A673 (cell line): ENCODE measurements around the gene STAC3. TPM values are rescaled to one million over a fixed set of nuclear protein-coding genes. Genes with fewer than 3 reads are reported as not detected.

Experiments
- BruUV-seq: library from RNA; stranded (reverse); fragments of 400-500 nt; replicated peaks from 2 replicates; lab custom pipeline; 2021; lab: Mats Ljungman, UMichigan
- CTCF ChIA-PET: fragments of 300-600 bp; sonication (Branson Sonifier 250); formaldehyde crosslinking; loops from one replicate; lab custom pipeline; 2022; ENCODE audit warnings: antibody characterized with exemption; lab: Charles Lee
- POLR2A ChIA-PET: fragments of 300-600 bp; sonication (Branson Sonifier 250); formaldehyde crosslinking; loops from one replicate; lab custom pipeline; 2022; ENCODE audit warnings: antibody characterized with exemption; ENCODE audit not compliant: low non-redundant PET; lab: Charles Lee
- DNase-seq: peaks from one replicate; pipeline ENCODE4 v3.0.0-alpha.2; 2015; ENCODE audit warnings: low spot score
- H3K27ac ChIP-seq: fragments of 200-600 bp; sonication (generic); 2 replicates; pipeline ENCODE4 v1.5.1; 2016; ENCODE audit warnings: mixed run types, low read depth, mild to moderate bottlenecking, mixed read lengths, antibody characterized with exemption, low read length; ENCODE audit not compliant: poor library complexity, severe bottlenecking
- H3K27me3 ChIP-seq: fragments of 200-600 bp; sonication (generic); replicated peaks from 2 replicates; pipeline ENCODE4 v1.6.1; 2017; ENCODE audit warnings: mixed run types, low read depth, mild to moderate bottlenecking, mixed read lengths, antibody characterized with exemption, low read length; ENCODE audit not compliant: insufficient read depth, poor library complexity
- H3K36me3 ChIP-seq: fragments of 200-600 bp; sonication (generic); 2 replicates; pipeline ENCODE4 v1.6.1; 2016; ENCODE audit warnings: mixed run types, mild to moderate bottlenecking, mixed read lengths, antibody characterized with exemption, low read length; ENCODE audit not compliant: insufficient read depth, poor library complexity, severe bottlenecking
- H3K4me1 ChIP-seq: fragments of 200-600 bp; sonication (generic); 2 replicates; pipeline ENCODE4 v1.6.1; 2017; ENCODE audit warnings: mixed run types, mild to moderate bottlenecking, mixed read lengths, antibody characterized with exemption, low read length; ENCODE audit not compliant: insufficient read depth, poor library complexity, severe bottlenecking
- H3K4me3 ChIP-seq: fragments of 200-600 bp; sonication (generic); 2 replicates; pipeline ENCODE4 v1.5.1; 2016; ENCODE audit warnings: low read depth, mixed run types, mild to moderate bottlenecking, mixed read lengths, low read length; ENCODE audit not compliant: poor library complexity, severe bottlenecking
- H3K9me3 ChIP-seq: fragments of 200-600 bp; sonication (generic); 2 replicates; pipeline ENCODE4 v1.6.1; 2016; ENCODE audit warnings: mixed run types, low read depth, mild to moderate bottlenecking, mixed read lengths, antibody characterized with exemption, low read length; ENCODE audit not compliant: poor library complexity, severe bottlenecking
- CTCF ChIP-seq: fragments of 300-800, 200-600 bp; sonication (generic); conservative IDR thresholded peaks from 2 replicates; pipeline ENCODE4 v1.5.1; 2017; ENCODE audit warnings: low read depth, mild to moderate bottlenecking, antibody characterized with exemption, low read length, moderate library complexity, mixed read lengths
- EZH2 ChIP-seq: fragments of 200-600 bp; sonication (generic); IDR thresholded peaks from 2 replicates; pipeline ENCODE4 v1.6.1; 2017; ENCODE audit warnings: borderline replicate concordance, low read depth, mild to moderate bottlenecking, mixed read lengths, antibody characterized with exemption, low read length; ENCODE audit not compliant: poor library complexity, severe bottlenecking
- intact Hi-C: fragments of 100-400 bp; cut with micrococcal nuclease; formaldehyde crosslinking; loops from one replicate; pipeline ENCODE4 v1.10.0; 2022; ENCODE audit not compliant: unreplicated experiment
- total RNA-seq: library from RNA; stranded (reverse); gene quantifications from 2 replicates; pipeline ENCODE4 v1.2.3, GENCODE V29; 2021

The STAC3 gene
- total RNA-seq, 1 experiment from 2014 or later = 7.0 TPM

- Histone ChIP-seq H3K9me3 (no peaks in the 10 kb centered on the region), H3K36me3 (peaks cover 5% of the 10 kb centered on the region), H3K27ac (no peak overlapping the region), H3K27me3 (no peaks in the 10 kb centered on the region), H3K4me3 (no peak overlapping the region), H3K4me1 (no peaks in the 10 kb centered on the region)
- TF ChIP-seq CTCF = no peak
- no peak for DNase-seq
- intact Hi-C loops = no loop called here
- ChIA-PET CTCF (no interaction called here), POLR2A (no interaction called here)
- no TSS peak for BruUV-seq
Observed at GRCh38 chr12:57205186-57205585, 45.8 kb downstream of the STAC3 start.

GRCh38 chr12:57204454-57204853, 46.5 kb downstream of the STAC3 start:
- Histone ChIP-seq H3K27ac (no peak overlapping the region), H3K4me3 (no peak overlapping the region), H3K9me3 (no peaks in the 10 kb centered on the region), H3K27me3 (no peaks in the 10 kb centered on the region), H3K4me1 (no peaks in the 10 kb centered on the region), H3K36me3 (peaks cover 8% of the 10 kb centered on the region)
- no peak for DNase-seq
- ChIA-PET CTCF (no interaction called here), POLR2A (no interaction called here)
- TF ChIP-seq CTCF = no peak
- no peak for TF ChIP-seq EZH2
- no TSS peak for BruUV-seq
- intact Hi-C loops = no loop called here

- ChIA-PET POLR2A (no interaction called here), CTCF (no interaction called here)
- no TSS peak for BruUV-seq
- no peak for TF ChIP-seq CTCF
- TF ChIP-seq EZH2 = no peak
- H3K36me3 ChIP-seq = peaks cover 9% of the 10 kb centered on the region
- intact Hi-C loops = no loop called here
- H3K9me3 ChIP-seq = no peaks in the 10 kb centered on the region
- no peak for DNase-seq
- H3K4me1 ChIP-seq = no peaks in the 10 kb centered on the region
- H3K27me3 ChIP-seq = no peaks in the 10 kb centered on the region
- H3K27ac ChIP-seq = no peak overlapping the region
- H3K4me3 ChIP-seq = no peak overlapping the region
Observed at GRCh38 chr12:57203791-57204190, 47.2 kb downstream of the STAC3 start.
